ENCODE data around the gene PIAS4. TPM values are rescaled to one million over a fixed set of nuclear protein-coding genes. Genes with fewer than 3 reads are reported as not detected.

Gene PIAS4
- total and polyA plus RNA-seq, 9 of the 15 experiments (the other 6 are each of a cell fraction or from before 2014, with no cell fraction given), result 0.27 to 34.9 (median 14.4) TPM

DNA sequence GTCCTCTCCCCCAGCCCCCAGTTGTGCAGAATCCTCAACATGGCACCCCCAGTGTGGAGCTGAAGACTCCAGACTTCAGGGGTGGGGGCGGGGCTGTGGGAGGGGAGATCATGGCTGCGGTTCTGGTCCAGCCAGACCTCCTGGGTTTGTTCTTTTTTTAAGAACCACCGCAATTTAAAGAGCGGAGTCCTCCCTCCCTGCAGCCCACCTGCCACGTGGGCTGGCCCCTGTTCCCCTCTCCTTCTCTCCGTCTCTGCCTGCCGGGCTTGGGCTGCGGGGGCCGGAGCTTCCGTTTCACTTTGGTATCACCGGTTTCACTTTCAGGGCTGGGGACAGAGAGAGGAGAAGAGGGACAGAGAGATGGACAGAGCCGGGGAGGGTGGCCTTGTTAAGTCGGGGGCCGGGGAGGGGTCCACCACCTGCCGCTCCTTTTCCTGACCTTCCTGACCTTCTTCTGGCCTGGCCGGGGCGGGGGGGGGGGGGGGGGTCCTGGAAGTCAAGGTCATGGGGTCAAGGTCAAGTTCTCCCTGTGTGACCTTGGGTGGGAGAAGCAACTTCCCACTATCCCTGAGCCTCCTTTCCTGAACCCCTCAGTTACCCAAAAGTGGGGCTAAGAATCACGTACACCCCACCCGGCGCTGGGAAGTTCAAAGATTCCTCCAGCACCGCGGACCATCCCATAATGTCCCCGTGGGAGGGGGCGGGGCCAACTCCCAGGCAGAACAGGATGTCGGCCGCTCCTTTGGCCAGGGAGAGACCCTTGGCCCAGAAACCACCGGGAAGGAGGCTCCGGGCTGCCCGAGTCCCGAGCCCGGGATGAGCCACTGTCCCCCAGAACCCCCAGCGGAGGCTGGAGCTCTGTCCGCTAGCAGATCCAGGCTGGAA is 70.5 kb downstream of the PIAS4 start (continued):
- TF ChIP-seq, protein P1, sequence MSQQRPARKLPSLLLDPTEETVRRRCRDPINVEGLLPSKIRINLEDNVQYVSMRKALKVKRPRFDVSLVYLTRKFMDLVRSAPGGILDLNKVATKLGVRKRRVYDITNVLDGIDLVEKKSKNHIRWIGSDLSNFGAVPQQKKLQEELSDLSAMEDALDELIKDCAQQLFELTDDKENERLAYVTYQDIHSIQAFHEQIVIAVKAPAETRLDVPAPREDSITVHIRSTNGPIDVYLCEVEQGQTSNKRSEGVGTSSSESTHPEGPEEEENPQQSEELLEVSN (IDR thresholded peaks at IDR 0.05; ENCODE audit: borderline replicate concordance in 1 of 2, extremely low read depth in 1 of 2, insufficient read depth in 1 of 2, insufficient read length in 1 of 2, low read depth in 1 of 2, low read length in 1 of 2, poor library complexity in 1 of 2, severe bottlenecking in 1 of 2), result peak in 1 of 2 experiments; percentile 31
- TF ChIP-seq TEAD2 (tag; IDR thresholded peaks at IDR 0.05) (no peak), ARNT (IDR thresholded peaks at IDR 0.05) (no peak), POLR2AphosphoS2 (IDR thresholded peaks at IDR 0.05; ENCODE audit: low read length) (no peak), ELF1 (tag; IDR thresholded peaks at IDR 0.05) (0 out of 2 replicates have a peak, but pooled peaks have one; percentile 13), FOXM1 (IDR thresholded peaks at IDR 0.05; ENCODE audit: low read depth) (0 out of 2 replicates have a peak, but pooled peaks have one; percentile 14), FOXM1 (CRISPR knock-in tag; IDR thresholded peaks at IDR 0.05; ENCODE audit: low read depth) (no peak), L3MBTL2 (IDR thresholded peaks at IDR 0.05) (0 out of 2 replicates have a peak, but pooled peaks have one; percentile 42), CSDE1 (IDR thresholded peaks at IDR 0.05) (no peak), HMG20A (CRISPR knock-in tag; conservative IDR thresholded peaks at IDR 0.05) (no peak), MAZ (CRISPR knock-in tag; conservative IDR thresholded peaks at IDR 0.05 in 1 of 2, IDR thresholded peaks at IDR 0.05 in 1 of 2) (0 out of 4 replicates have a peak, but pooled peaks of 1 of the 2 experiments have one; percentile 15), ILK (tag; IDR thresholded peaks at IDR 0.05; ENCODE audit: borderline replicate concordance, low read depth) (no peak), TAF7 (tag; IDR thresholded peaks at IDR 0.05) (no peak), POLR2G (IDR thresholded peaks at IDR 0.05; ENCODE audit: low read depth, low read length) (peak; percentile 51)
- TF ChIP-seq, protein P2, sequence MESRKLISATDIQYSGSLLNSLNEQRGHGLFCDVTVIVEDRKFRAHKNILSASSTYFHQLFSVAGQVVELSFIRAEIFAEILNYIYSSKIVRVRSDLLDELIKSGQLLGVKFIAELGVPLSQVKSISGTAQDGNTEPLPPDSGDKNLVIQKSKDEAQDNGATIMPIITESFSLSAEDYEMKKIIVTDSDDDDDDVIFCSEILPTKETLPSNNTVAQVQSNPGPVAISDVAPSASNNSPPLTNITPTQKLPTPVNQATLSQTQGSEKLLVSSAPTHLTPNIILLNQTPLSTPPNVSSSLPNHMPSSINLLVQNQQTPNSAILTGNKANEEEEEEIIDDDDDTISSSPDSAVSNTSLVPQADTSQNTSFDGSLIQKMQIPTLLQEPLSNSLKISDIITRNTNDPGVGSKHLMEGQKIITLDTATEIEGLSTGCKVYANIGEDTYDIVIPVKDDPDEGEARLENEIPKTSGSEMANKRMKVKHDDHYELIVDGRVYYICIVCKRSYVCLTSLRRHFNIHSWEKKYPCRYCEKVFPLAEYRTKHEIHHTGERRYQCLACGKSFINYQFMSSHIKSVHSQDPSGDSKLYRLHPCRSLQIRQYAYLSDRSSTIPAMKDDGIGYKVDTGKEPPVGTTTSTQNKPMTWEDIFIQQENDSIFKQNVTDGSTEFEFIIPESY (CRISPR knock-in tag; IDR thresholded peaks at IDR 0.05), result peak; percentile 41; the same call in 1 of the 2 replicates
- TF ChIP-seq, protein P3, sequence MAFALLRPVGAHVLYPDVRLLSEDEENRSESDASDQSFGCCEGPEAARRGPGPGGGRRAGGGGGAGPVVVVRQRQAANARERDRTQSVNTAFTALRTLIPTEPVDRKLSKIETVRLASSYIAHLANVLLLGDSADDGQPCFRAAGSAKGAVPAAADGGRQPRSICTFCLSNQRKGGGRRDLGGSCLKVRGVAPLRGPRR (CRISPR knock-in tag; IDR thresholded peaks at IDR 0.05), result no peak
- TF ChIP-seq, protein P4, sequence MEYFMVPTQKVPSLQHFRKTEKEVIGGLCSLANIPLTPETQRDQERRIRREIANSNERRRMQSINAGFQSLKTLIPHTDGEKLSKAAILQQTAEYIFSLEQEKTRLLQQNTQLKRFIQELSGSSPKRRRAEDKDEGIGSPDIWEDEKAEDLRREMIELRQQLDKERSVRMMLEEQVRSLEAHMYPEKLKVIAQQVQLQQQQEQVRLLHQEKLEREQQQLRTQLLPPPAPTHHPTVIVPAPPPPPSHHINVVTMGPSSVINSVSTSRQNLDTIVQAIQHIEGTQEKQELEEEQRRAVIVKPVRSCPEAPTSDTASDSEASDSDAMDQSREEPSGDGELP (CRISPR knock-in tag; IDR thresholded peaks at IDR 0.05; ENCODE audit: borderline replicate concordance), result 0 out of 2 replicates have a peak, but pooled peaks have one; percentile 3
- TF ChIP-seq, protein P5, sequence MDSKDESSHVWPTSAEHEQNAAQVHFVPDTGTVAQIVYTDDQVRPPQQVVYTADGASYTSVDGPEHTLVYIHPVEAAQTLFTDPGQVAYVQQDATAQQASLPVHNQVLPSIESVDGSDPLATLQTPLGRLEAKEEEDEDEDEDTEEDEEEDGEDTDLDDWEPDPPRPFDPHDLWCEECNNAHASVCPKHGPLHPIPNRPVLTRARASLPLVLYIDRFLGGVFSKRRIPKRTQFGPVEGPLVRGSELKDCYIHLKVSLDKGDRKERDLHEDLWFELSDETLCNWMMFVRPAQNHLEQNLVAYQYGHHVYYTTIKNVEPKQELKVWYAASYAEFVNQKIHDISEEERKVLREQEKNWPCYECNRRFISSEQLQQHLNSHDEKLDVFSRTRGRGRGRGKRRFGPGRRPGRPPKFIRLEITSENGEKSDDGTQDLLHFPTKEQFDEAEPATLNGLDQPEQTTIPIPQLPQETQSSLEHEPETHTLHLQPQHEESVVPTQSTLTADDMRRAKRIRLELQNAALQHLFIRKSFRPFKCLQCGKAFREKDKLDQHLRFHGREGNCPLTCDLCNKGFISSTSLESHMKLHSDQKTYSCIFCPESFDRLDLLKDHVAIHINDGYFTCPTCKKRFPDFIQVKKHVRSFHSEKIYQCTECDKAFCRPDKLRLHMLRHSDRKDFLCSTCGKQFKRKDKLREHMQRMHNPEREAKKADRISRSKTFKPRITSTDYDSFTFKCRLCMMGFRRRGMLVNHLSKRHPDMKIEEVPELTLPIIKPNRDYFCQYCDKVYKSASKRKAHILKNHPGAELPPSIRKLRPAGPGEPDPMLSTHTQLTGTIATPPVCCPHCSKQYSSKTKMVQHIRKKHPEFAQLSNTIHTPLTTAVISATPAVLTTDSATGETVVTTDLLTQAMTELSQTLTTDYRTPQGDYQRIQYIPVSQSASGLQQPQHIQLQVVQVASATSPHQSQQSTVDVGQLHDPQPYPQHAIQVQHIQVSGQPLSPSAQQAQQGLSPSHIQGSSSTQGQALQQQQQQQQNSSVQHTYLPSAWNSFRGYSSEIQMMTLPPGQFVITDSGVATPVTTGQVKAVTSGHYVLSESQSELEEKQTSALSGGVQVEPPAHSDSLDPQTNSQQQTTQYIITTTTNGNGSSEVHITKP (IDR thresholded peaks at IDR 0.05; ENCODE audit: partially characterized antibody), result peak; percentile 55
